Panc1 (cell line): Measurements from ENCODE around the gene EIF6.

Experiments used
- CTCF ChIP-seq: fragments of 450-650 bp; IDR thresholded peaks from 2 replicates; pipeline ENCODE4 v1.5.1; 2017; ENCODE audit warnings: mild to moderate bottlenecking
- TCF7L2 ChIP-seq: IDR thresholded peaks from 2 replicates; pipeline ENCODE4 v1.6.1; 2011; ENCODE audit warnings: mild to moderate bottlenecking, low read depth, low read length, inconsistent platforms

GRCh38 chr20:35328095-35328685, 43.6 kb upstream of the EIF6 start:
- TF ChIP-seq CTCF (no peak), TCF7L2 (no peak)
